Vagina (tissue), 2 donors: ENCODE data around the gene GMEB1.

Experiments
- CTCF ChIP-seq, 3 experiments: fragments of 450-650 bp in 2 of 3; fragments of 200-600 bp in 1 of 3; sonication (generic) in 1 of 3; IDR thresholded peaks; one replicate each; pipeline ENCODE4 v1.5.1; 2017 to 2019; ENCODE audit warnings: antibody characterized with exemption in 3 of 3, mild to moderate bottlenecking in 2 of 3, moderate library complexity in 2 of 3
- POLR2A ChIP-seq, 2 donors: fragments of 450-650 bp; IDR thresholded peaks; one replicate each; pipeline ENCODE4 v1.6.1; 2017; ENCODE audit warnings: antibody characterized with exemption in 2 of 2, mild to moderate bottlenecking in 2 of 2, moderate library complexity in 2 of 2

- TF ChIP-seq CTCF (IDR thresholded peaks at IDR 0.05) = no peak
- TF ChIP-seq POLR2A (IDR thresholded peaks at IDR 0.05) = no peak
These were observed 22.5 kb upstream of the GMEB1 start for GRCh38 chr1:28646040-28646439.
